GM12878 (cell line): ENCODE data around the gene DEFB124. TPM values are rescaled to one million over a fixed set of nuclear protein-coding genes. Genes with fewer than 3 reads are reported as not detected.

Source experiments
- ATAC-seq: fragments of 200-7000 bp; cut with Tn5 transposase; 3 replicates; pipeline ENCODE4 v1.9.1; 2020; ENCODE audit warnings: mild to moderate bottlenecking, moderate library complexity
- BruUV-seq: library from RNA; stranded (reverse); fragments of 400-500 nt; replicated peaks from 2 replicates; lab custom pipeline; 2021; lab: Mats Ljungman, UMichigan
- CTCF ChIA-PET: fragments of 300-600 bp; sonication (Branson Sonifier 250); formaldehyde crosslinking; extraction: SDS; loops from one replicate; lab custom pipeline; 2021; ENCODE audit warnings: inconsistent platforms; lab: Yijun Ruan, JAX
- POLR2A ChIA-PET: fragments of 350-600 bp; formaldehyde crosslinking; extraction: SDS; loops from one replicate; lab custom pipeline; 2021; ENCODE audit warnings: inconsistent platforms; lab: Charles Lee
- RAD21 ChIA-PET: fragments of 300-600 bp; sonication (Branson Sonifier 250); formaldehyde crosslinking; loops from one replicate; lab custom pipeline; 2023; ENCODE audit warnings: antibody characterized with exemption; ENCODE audit not compliant: unreplicated experiment; lab: Charles Lee
- SMC1A ChIA-PET: fragments of 300-600 bp; sonication (Branson Sonifier 250); formaldehyde crosslinking; loops from one replicate; lab custom pipeline; 2023; ENCODE audit not compliant: unreplicated experiment, uncharacterized antibody; lab: Charles Lee
- DNase-seq: peaks from one replicate; pipeline ENCODE4 v3.0.0-alpha.2; 2011; ENCODE audit warnings: low read depth, low spot score
- FAIRE-seq: peaks from 3 replicates; lab custom pipeline; 2011; peaks lifted over from hg19 to GRCh38; lab: Jason Lieb, UNC
- H2AFZ ChIP-seq: 2 replicates; pipeline ENCODE4 v1.6.0; 2011; ENCODE audit warnings: low read depth, low read length, control low read depth; ENCODE audit not compliant: control insufficient read depth
- H3K27ac ChIP-seq: 2 replicates; pipeline ENCODE4 v1.5.1; 2011; ENCODE audit warnings: control low read depth; ENCODE audit not compliant: control insufficient read depth, insufficient read depth
- H3K27me3 ChIP-seq, 2 experiments: replicated peaks in 1 of 2; 2 replicates each; pipeline versions ENCODE4 v1.6.0 to v1.6.1; 2011; ENCODE audit warnings: low read length in 1 of 2; ENCODE audit not compliant: control insufficient read depth in 2 of 2, insufficient read depth in 2 of 2
- H3K36me3 ChIP-seq, 2 experiments: 2 replicates each; pipeline ENCODE4 v1.5.1; 2011; ENCODE audit warnings: low read length in 1 of 2; ENCODE audit not compliant: control insufficient read depth in 2 of 2, insufficient read depth in 2 of 2
- H3K4me1 ChIP-seq: 2 replicates; pipeline ENCODE4 v1.6.1; 2011; ENCODE audit warnings: mild to moderate bottlenecking, low read length, moderate library complexity, mixed read lengths; ENCODE audit not compliant: control insufficient read depth, insufficient read depth
- H3K4me2 ChIP-seq: 2 replicates; pipeline ENCODE4 v1.6.0; 2011; ENCODE audit warnings: control low read depth; ENCODE audit not compliant: control insufficient read depth, insufficient read depth
- H3K4me3 ChIP-seq: fragments of 200-600 bp; sonication (generic); 2 replicates; pipeline ENCODE4 v1.5.1; 2016
- H3K79me2 ChIP-seq: 2 replicates; pipeline ENCODE4 v1.6.0; 2011; ENCODE audit warnings: low read length; ENCODE audit not compliant: control insufficient read depth, insufficient read depth
- H3K9ac ChIP-seq: 2 replicates; pipeline ENCODE4 v1.8.0; 2011; ENCODE audit warnings: low read length, control low read depth, mixed read lengths; ENCODE audit not compliant: control insufficient read depth, insufficient read depth
- H3K9me3 ChIP-seq: replicated peaks from 3 replicates; pipeline ENCODE4 v1.5.1; 2011; ENCODE audit warnings: mild to moderate bottlenecking, low read length; ENCODE audit not compliant: control insufficient read depth, insufficient read depth
- H4K20me1 ChIP-seq: 2 replicates; pipeline ENCODE4 v1.6.0; 2011; ENCODE audit not compliant: control insufficient read depth, insufficient read depth
- BHLHE40 ChIP-seq, 2 experiments: fragments of 450-650 bp in 1 of 2; IDR thresholded peaks; 2 replicates each; pipeline ENCODE4 v1.6.1; 2011 to 2017; ENCODE audit warnings: low read depth in 2 of 2, borderline replicate concordance in 1 of 2, improper control_type of control experiment in 1 of 2, low read length in 1 of 2, mild to moderate bottlenecking in 1 of 2
- BRCA1 ChIP-seq: IDR thresholded peaks from 2 replicates; pipeline ENCODE4 v1.6.1; 2011; ENCODE audit warnings: low read depth, low read length, improper control_type of control experiment
- CREM ChIP-seq: IDR thresholded peaks from 2 replicates; pipeline ENCODE4 v1.6.1; 2014; ENCODE audit warnings: antibody characterized with exemption, low read depth
- E4F1 ChIP-seq: fragments of 450-650 bp; IDR thresholded peaks from 2 replicates; pipeline ENCODE4 v1.6.1; 2018; ENCODE audit warnings: borderline replicate concordance, mild to moderate bottlenecking; ENCODE audit not compliant: partially characterized antibody
- IKZF1 ChIP-seq: fragments of 450-650 bp; conservative IDR thresholded peaks from 2 replicates; pipeline ENCODE4 v1.6.1; 2017; ENCODE audit warnings: antibody characterized with exemption, mild to moderate bottlenecking
- JUNB ChIP-seq: IDR thresholded peaks from 2 replicates; pipeline ENCODE4 v1.6.1; 2016; ENCODE audit warnings: antibody characterized with exemption, mild to moderate bottlenecking
- MEF2B ChIP-seq: fragments of 450-650 bp; IDR thresholded peaks from 2 replicates; pipeline ENCODE4 v1.6.1; 2018; ENCODE audit warnings: mild to moderate bottlenecking, moderate library complexity; ENCODE audit not compliant: partially characterized antibody, poor library complexity, severe bottlenecking
- PAX8 ChIP-seq: fragments of 450-650 bp; IDR thresholded peaks from 2 replicates; pipeline ENCODE4 v1.6.1; 2017; ENCODE audit warnings: mild to moderate bottlenecking, moderate library complexity
- PBX3 ChIP-seq: IDR thresholded peaks from 2 replicates; pipeline ENCODE4 v1.6.1; 2011; ENCODE audit warnings: mild to moderate bottlenecking, low read depth, low read length, moderate library complexity; ENCODE audit not compliant: insufficient replicate concordance
- PML ChIP-seq: IDR thresholded peaks from 2 replicates; pipeline ENCODE4 v1.6.1; 2012; ENCODE audit warnings: low read length, inconsistent platforms
- POLR2AphosphoS5 ChIP-seq: IDR thresholded peaks from 2 replicates; pipeline ENCODE4 v1.6.1; 2011; ENCODE audit warnings: mild to moderate bottlenecking, low read length, inconsistent platforms
- RAD51 ChIP-seq: fragments of 450-650 bp; IDR thresholded peaks from 2 replicates; pipeline ENCODE4 v1.6.1; 2016; ENCODE audit warnings: moderate library complexity, mild to moderate bottlenecking, inconsistent platforms
- SIX5 ChIP-seq: IDR thresholded peaks from 2 replicates; pipeline ENCODE4 v1.6.1; 2011; ENCODE audit warnings: mild to moderate bottlenecking, low read depth, low read length, moderate library complexity; ENCODE audit not compliant: severe bottlenecking
- SMAD5 ChIP-seq: IDR thresholded peaks from 2 replicates; pipeline ENCODE4 v1.6.1; 2016; ENCODE audit warnings: antibody characterized with exemption, low read depth
- ZBED1 ChIP-seq: IDR thresholded peaks from 2 replicates; pipeline ENCODE4 v1.6.1; 2016; ENCODE audit warnings: borderline replicate concordance
- WGBS: methylation state at CpG from one replicate; pipeline ENCODE4 v1.1.6; 2016; ENCODE audit warnings: low lambda C conversion rate; ENCODE audit not compliant: insufficient replicate concordance, insufficient coverage; ENCODE audit errors: missing lambda C conversion rate; 5-methylcytosine and 5-hydroxymethylcytosine counted together
- in situ Hi-C: fragments of 300-500 bp; cut with MboI; formaldehyde crosslinking; loops from 9 replicates; pipeline ENCODE4 v1.14.3; 2018; ENCODE audit warnings: mixed read lengths
- intact Hi-C: fragments of 100-400 bp; cut with micrococcal nuclease; formaldehyde crosslinking; loops from one replicate; pipeline ENCODE4 v1.14.2; 2022; ENCODE audit not compliant: unreplicated experiment
- polyA plus RNA-seq, 11 experiments: library from polyadenylated mRNA; depleted of rRNA in 4 of 11; unstranded in 6 of 11; stranded (reverse) in 5 of 11; fragments of >200 nt; fragmentation: Nextera tagmentation in 4 of 11; fragmentation: Illumina TruSeq in 1 of 11; extraction: Ambion mirVana in 4 of 11; extraction: Trizol in 1 of 11; gene quantifications; 1 replicate in 1 of 11; 2 replicates in 10 of 11; pipeline versions ENCODE4 v1.2.1 to v1.2.3, GENCODE V29; 2011 to 2016; ENCODE audit warnings: inconsistent platforms in 2 of 11, missing spikeins in 2 of 11, low read depth in 1 of 11
- total RNA-seq, 4 experiments: library from RNA; depleted of rRNA in 3 of 4; stranded (reverse); fragments of >200 nt in 3 of 4; fragmentation: Illumina TruSeq in 1 of 4; extraction: Trizol in 1 of 4; gene quantifications; 2 replicates each; pipeline versions ENCODE4 v1.2.1 to v1.2.3, GENCODE V29; 2013 to 2021

The DEFB124 gene
- total and polyA plus RNA-seq, 10 of the 15 experiments (the other 5 are each of a cell fraction or from before 2014, with no cell fraction given): not detected

- TF ChIP-seq JUNB: no peak
- TF ChIP-seq, all 136 proteins: peak for 0
- Histone ChIP-seq H3K27ac (no peak overlapping the region), H3K4me3 (no peak overlapping the region), H3K79me2 (no peaks in the 10 kb centered on the region), H3K36me3 (no peaks in the 10 kb centered on the region), H3K9me3 (no peaks in the 10 kb centered on the region), H3K27me3 (no peaks in the 10 kb centered on the region), H4K20me1 (no peaks in the 10 kb centered on the region), H3K4me1 (no peaks in the 10 kb centered on the region), H2AFZ (no peak overlapping the region), H3K9ac (no peak overlapping the region), H3K4me2 (no peak overlapping the region)
- in situ Hi-C loops (no loop called here), intact Hi-C loops (no loop called here)
- ChIA-PET RAD21 (no interaction called here), POLR2A (no interaction called here), CTCF (interaction anchor here (1.0 kb wide), 1 partner anchor 24 kb away, joined by 3 read pairs; no protein-coding TSS in a partner anchor), SMC1A (no interaction called here)
- DNase-seq (no peak), FAIRE-seq (no peak), ATAC-seq (no peak)
- no TSS peak for BruUV-seq
- 45% methylated on average over 15 of the region's 15 CpGs for WGBS
Observed at GRCh38 chr20:31496761-31497295, 21.9 kb upstream of the DEFB124 start.

GRCh38 chr20:31494131-31494530, 19.2 kb upstream of the DEFB124 start:
- SMC1A ChIA-PET: no interaction called here
- in situ Hi-C loops (no loop called here), intact Hi-C loops (no loop called here)

More at GRCh38 chr20:31494131-31494530, 19.2 kb upstream of the DEFB124 start:
- H3K9me3 ChIP-seq: no peaks in the 10 kb centered on the region
- no peak for TF ChIP-seq MEF2B
- TF ChIP-seq JUNB: no peak
- TF ChIP-seq BRCA1: no peak
- TF ChIP-seq RAD51: no peak
- no peak for TF ChIP-seq SIX5
- no peak for TF ChIP-seq ZBED1
- no peak for TF ChIP-seq SMAD5
- no peak for TF ChIP-seq CREM
- no peak for TF ChIP-seq PML
- no peak for TF ChIP-seq POLR2AphosphoS5
- TF ChIP-seq E4F1: no peak
- no peak for TF ChIP-seq PAX8
- TF ChIP-seq BHLHE40 (IDR thresholded peaks at IDR 0.05; ENCODE audit: borderline replicate concordance in 1 of 2, low read depth in 2 of 2, low read length in 1 of 2): no peak
- TF ChIP-seq IKZF1: no peak
- TF ChIP-seq PBX3: no peak
- H3K4me2 ChIP-seq: no peak overlapping the region
- no peak overlapping the region for H3K27ac ChIP-seq
- no peaks in the 10 kb centered on the region for H3K79me2 ChIP-seq
- no peaks in the 10 kb centered on the region for H3K27me3 ChIP-seq
- no peak overlapping the region for H3K4me3 ChIP-seq
- H3K9ac ChIP-seq: no peak overlapping the region
- POLR2A ChIA-PET: no interaction called here
- CTCF ChIA-PET: no interaction called here
- H3K36me3 ChIP-seq: no peaks in the 10 kb centered on the region
- RAD21 ChIA-PET: no interaction called here
- no peaks in the 10 kb centered on the region for H4K20me1 ChIP-seq
- H3K4me1 ChIP-seq: no peaks in the 10 kb centered on the region
- ATAC-seq (no peak), DNase-seq (no peak), FAIRE-seq (peak; percentile 47)
- BruUV-seq: no TSS peak
- H2AFZ ChIP-seq: no peak overlapping the region
- 25% methylated on average over 2 of the region's 2 CpGs for WGBS
